Endothelial cell of umbilical vein (primary cell): ENCODE results near the gene KIAA2012.

Experiments
- EZH2 ChIP-seq: IDR thresholded peaks from 2 replicates; pipeline ENCODE4 v1.6.1; 2012; ENCODE audit warnings: borderline replicate concordance, low read depth, mild to moderate bottlenecking, moderate library complexity, low read length, inconsistent platforms; ENCODE audit not compliant: severe bottlenecking
- JUN ChIP-seq: IDR thresholded peaks from 2 replicates; pipeline ENCODE4 v1.6.1; 2011; ENCODE audit warnings: borderline replicate concordance, low read depth; ENCODE audit not compliant: insufficient read length, insufficient read depth
- MYC ChIP-seq: IDR thresholded peaks from one replicate; pipeline ENCODE4 v1.6.1; 2011; ENCODE audit warnings: mild to moderate bottlenecking, low read depth, low read length
- POLR2A ChIP-seq: IDR thresholded peaks from 2 replicates; pipeline ENCODE4 v1.6.1; 2012; ENCODE audit warnings: low read depth, mild to moderate bottlenecking, control low read depth, low read length
- TF ChIP-seq, protein P1 (sequence below), 2 donors: IDR thresholded peaks; 1 replicate in 1 of 2; 2 replicates in 1 of 2; pipeline ENCODE4 v1.5.1; 2011; ENCODE audit warnings: low read length in 2 of 2, mild to moderate bottlenecking in 2 of 2, moderate library complexity in 2 of 2, control low read depth in 1 of 2, inconsistent platforms in 1 of 2, low read depth in 1 of 2; ENCODE audit not compliant: insufficient read depth in 1 of 2; ENCODE audit errors: extremely low read depth in 1 of 2

GRCh38 chr2:202072226-202072625, 829 bp upstream of the KIAA2012 start:
- TF ChIP-seq, protein P1, sequence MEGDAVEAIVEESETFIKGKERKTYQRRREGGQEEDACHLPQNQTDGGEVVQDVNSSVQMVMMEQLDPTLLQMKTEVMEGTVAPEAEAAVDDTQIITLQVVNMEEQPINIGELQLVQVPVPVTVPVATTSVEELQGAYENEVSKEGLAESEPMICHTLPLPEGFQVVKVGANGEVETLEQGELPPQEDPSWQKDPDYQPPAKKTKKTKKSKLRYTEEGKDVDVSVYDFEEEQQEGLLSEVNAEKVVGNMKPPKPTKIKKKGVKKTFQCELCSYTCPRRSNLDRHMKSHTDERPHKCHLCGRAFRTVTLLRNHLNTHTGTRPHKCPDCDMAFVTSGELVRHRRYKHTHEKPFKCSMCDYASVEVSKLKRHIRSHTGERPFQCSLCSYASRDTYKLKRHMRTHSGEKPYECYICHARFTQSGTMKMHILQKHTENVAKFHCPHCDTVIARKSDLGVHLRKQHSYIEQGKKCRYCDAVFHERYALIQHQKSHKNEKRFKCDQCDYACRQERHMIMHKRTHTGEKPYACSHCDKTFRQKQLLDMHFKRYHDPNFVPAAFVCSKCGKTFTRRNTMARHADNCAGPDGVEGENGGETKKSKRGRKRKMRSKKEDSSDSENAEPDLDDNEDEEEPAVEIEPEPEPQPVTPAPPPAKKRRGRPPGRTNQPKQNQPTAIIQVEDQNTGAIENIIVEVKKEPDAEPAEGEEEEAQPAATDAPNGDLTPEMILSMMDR (IDR thresholded peaks at IDR 0.05; ENCODE audit: extremely low read depth in 1 of 2, insufficient read depth in 1 of 2, low read depth in 1 of 2, low read length in 2 of 2), result peak in 1 of 2 donors; percentile 21
- no peak for TF ChIP-seq POLR2A
- TF ChIP-seq MYC, result no peak
- no peak for TF ChIP-seq EZH2
- no peak for TF ChIP-seq JUN
